ENCODE data around the gene FOXP4. TPM values are rescaled to one million over a fixed set of nuclear protein-coding genes. Genes with fewer than 3 reads are reported as not detected.

Gene FOXP4
- total RNA-seq, 1 donor from 2014 or later = 27.9 TPM

- Mint-ChIP-seq H3K4me1 (ENCODE audit: low read depth, unreplicated experiment) (peaks cover 37% of the 10 kb centered on the region), H3K9me3 (ENCODE audit: unreplicated experiment) (peaks cover 13% of the 10 kb centered on the region), H3K36me3 (ENCODE audit: unreplicated experiment) (peaks cover 5% of the 10 kb centered on the region), H3K4me3 (ENCODE audit: unreplicated experiment) (peak overlapping the region; percentile 61), H3K27me3 (ENCODE audit: unreplicated experiment) (peaks cover 8% of the 10 kb centered on the region), H3K27ac (ENCODE audit: unreplicated experiment) (peak overlapping the region; percentile 82)
- TF ChIP-seq CTCF (IDR thresholded peaks at IDR 0.05; ENCODE audit: partially characterized antibody, unreplicated experiment) = no peak
- peak; percentile 54 for DNase-seq
These were observed 40.2 kb downstream of the FOXP4 start for GRCh38 chr6:41586252-41587007.

GRCh38 chr6:41587131-41587879, 41.1 kb downstream of the FOXP4 start:
- H3K36me3 Mint-ChIP-seq (ENCODE audit: unreplicated experiment) = peaks cover 5% of the 10 kb centered on the region
- peak overlapping the region; percentile 72 for H3K27ac Mint-ChIP-seq (ENCODE audit: unreplicated experiment)
- peaks cover 8% of the 10 kb centered on the region for H3K27me3 Mint-ChIP-seq (ENCODE audit: unreplicated experiment)
- peak; percentile 19 for TF ChIP-seq CTCF (IDR thresholded peaks at IDR 0.05; ENCODE audit: partially characterized antibody, unreplicated experiment)
- H3K4me3 Mint-ChIP-seq (ENCODE audit: unreplicated experiment) = peak overlapping the region; percentile 38
- peaks cover 13% of the 10 kb centered on the region for H3K9me3 Mint-ChIP-seq (ENCODE audit: unreplicated experiment)
- peak; percentile 62 for DNase-seq
- peaks cover 36% of the 10 kb centered on the region for H3K4me1 Mint-ChIP-seq (ENCODE audit: low read depth, unreplicated experiment)

DNA sequence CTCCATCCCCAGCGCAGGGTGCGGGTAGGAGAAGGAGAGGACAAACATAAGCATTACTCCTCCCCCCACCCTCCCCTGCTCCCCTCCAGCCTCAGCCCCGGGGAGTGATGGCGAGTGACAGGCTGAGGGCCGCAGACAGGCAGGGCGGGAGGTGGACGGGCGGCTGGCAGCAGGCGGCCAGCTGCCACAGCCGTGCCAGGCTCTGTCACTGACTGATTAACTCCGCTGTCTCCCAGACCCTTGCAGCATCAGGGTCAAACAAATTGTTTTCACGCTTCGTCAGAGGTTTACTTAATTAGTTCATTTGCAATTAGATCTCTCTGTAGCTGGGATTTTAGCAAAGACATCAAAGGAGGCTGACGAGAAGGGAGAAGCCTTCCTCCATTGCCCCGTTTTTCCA, 41.9 kb downstream of the FOXP4 start:
- H3K4me3 Mint-ChIP-seq (ENCODE audit: unreplicated experiment) = peak overlapping the region; percentile 43
- H3K27ac Mint-ChIP-seq (ENCODE audit: unreplicated experiment) = peak overlapping the region; percentile 75
- TF ChIP-seq CTCF (IDR thresholded peaks at IDR 0.05; ENCODE audit: partially characterized antibody, unreplicated experiment) = no peak
- H3K9me3 Mint-ChIP-seq (ENCODE audit: unreplicated experiment) = peaks cover 11% of the 10 kb centered on the region
- H3K36me3 Mint-ChIP-seq (ENCODE audit: unreplicated experiment) = peaks cover 5% of the 10 kb centered on the region
- H3K4me1 Mint-ChIP-seq (ENCODE audit: low read depth, unreplicated experiment) = peaks cover 42% of the 10 kb centered on the region
- peaks cover 13% of the 10 kb centered on the region for H3K27me3 Mint-ChIP-seq (ENCODE audit: unreplicated experiment)
- DNase-seq = peak; percentile 67

DNA sequence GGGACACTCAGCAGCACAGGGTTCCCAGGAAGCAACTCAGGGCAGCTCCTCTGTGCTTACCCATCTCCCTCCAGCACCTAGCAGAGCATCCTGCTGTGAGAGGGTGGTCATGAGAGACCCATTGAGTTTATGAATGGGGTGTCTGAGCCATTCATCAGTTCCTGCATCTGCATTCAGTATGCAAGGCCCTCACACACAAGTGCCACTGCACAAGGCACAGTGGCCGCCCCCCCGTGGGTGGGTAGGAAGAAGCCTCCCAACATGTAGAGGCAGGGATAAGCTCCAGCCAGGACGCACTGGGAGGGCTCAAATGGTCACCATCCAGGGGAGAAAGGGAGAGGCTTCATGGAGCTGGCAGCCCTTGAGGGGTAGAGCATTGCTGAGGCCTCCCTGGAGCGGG, 43.0 kb downstream of the FOXP4 start:
- H3K9me3 Mint-ChIP-seq (ENCODE audit: unreplicated experiment) = peaks cover 14% of the 10 kb centered on the region
- H3K4me3 Mint-ChIP-seq (ENCODE audit: unreplicated experiment) = no peak overlapping the region
- H3K27ac Mint-ChIP-seq (ENCODE audit: unreplicated experiment) = no peak overlapping the region
- H3K36me3 Mint-ChIP-seq (ENCODE audit: unreplicated experiment) = peaks cover 5% of the 10 kb centered on the region
- H3K27me3 Mint-ChIP-seq (ENCODE audit: unreplicated experiment) = peaks cover 13% of the 10 kb centered on the region
- no peak for TF ChIP-seq CTCF (IDR thresholded peaks at IDR 0.05; ENCODE audit: partially characterized antibody, unreplicated experiment)
- peaks cover 45% of the 10 kb centered on the region for H3K4me1 Mint-ChIP-seq (ENCODE audit: low read depth, unreplicated experiment)
- no peak for DNase-seq
